ENCODE data around the gene VEGFB. TPM values are rescaled to one million over a fixed set of nuclear protein-coding genes. Genes with fewer than 3 reads are reported as not detected.

VEGFB gene
- total RNA-seq, 1 donor from 2014 or later, result 12.3 TPM

DNA sequence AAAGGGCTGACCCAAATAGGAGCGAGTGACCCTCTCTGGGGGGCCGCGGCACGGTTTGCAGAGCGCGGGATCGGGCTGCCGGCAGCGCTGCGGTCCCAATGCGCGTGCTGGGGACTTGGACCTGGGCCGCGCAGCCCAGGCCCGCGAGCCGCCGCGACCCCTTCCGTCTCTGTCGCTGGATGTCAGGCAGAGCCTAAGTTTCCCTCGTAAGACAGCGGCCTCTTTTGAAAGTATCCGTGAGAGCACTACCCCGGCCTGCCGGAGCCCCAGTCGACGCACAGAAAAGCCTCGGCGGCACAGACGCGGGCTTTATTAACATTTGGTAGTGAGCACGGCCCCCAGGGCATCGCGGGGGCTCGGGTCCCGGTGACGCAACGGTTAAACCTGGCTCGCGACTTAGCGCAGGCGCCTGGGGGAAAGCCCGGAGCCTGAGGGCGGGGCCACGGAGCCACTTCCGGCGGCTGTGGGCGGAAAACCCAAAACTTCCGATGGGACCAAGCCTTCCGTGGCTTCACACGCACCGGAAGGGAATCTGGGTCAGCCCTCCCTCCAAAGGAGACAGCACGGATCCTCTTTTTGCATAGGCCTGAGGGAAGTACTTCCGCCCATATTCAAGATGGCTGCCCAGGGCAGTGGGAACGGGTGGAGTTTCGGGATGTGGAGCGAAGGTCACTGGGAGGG is 35.3 kb downstream of the VEGFB start:
- TF ChIP-seq, protein P1, sequence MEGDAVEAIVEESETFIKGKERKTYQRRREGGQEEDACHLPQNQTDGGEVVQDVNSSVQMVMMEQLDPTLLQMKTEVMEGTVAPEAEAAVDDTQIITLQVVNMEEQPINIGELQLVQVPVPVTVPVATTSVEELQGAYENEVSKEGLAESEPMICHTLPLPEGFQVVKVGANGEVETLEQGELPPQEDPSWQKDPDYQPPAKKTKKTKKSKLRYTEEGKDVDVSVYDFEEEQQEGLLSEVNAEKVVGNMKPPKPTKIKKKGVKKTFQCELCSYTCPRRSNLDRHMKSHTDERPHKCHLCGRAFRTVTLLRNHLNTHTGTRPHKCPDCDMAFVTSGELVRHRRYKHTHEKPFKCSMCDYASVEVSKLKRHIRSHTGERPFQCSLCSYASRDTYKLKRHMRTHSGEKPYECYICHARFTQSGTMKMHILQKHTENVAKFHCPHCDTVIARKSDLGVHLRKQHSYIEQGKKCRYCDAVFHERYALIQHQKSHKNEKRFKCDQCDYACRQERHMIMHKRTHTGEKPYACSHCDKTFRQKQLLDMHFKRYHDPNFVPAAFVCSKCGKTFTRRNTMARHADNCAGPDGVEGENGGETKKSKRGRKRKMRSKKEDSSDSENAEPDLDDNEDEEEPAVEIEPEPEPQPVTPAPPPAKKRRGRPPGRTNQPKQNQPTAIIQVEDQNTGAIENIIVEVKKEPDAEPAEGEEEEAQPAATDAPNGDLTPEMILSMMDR (IDR thresholded peaks at IDR 0.05; ENCODE audit: partially characterized antibody, unreplicated experiment), result no peak
- Mint-ChIP-seq H3K4me3 (ENCODE audit: unreplicated experiment) (peak overlapping the region; percentile 100), H3K4me1 (ENCODE audit: low read depth, unreplicated experiment) (peaks cover 2% of the 10 kb centered on the region), H3K9me3 (ENCODE audit: unreplicated experiment) (peaks cover 16% of the 10 kb centered on the region), H3K36me3 (ENCODE audit: unreplicated experiment) (no peaks in the 10 kb centered on the region), H3K27ac (ENCODE audit: unreplicated experiment) (peak overlapping the region; percentile 98), H3K27me3 (ENCODE audit: unreplicated experiment) (peaks cover 15% of the 10 kb centered on the region)
- DNase-seq, result peak; percentile 97

DNA sequence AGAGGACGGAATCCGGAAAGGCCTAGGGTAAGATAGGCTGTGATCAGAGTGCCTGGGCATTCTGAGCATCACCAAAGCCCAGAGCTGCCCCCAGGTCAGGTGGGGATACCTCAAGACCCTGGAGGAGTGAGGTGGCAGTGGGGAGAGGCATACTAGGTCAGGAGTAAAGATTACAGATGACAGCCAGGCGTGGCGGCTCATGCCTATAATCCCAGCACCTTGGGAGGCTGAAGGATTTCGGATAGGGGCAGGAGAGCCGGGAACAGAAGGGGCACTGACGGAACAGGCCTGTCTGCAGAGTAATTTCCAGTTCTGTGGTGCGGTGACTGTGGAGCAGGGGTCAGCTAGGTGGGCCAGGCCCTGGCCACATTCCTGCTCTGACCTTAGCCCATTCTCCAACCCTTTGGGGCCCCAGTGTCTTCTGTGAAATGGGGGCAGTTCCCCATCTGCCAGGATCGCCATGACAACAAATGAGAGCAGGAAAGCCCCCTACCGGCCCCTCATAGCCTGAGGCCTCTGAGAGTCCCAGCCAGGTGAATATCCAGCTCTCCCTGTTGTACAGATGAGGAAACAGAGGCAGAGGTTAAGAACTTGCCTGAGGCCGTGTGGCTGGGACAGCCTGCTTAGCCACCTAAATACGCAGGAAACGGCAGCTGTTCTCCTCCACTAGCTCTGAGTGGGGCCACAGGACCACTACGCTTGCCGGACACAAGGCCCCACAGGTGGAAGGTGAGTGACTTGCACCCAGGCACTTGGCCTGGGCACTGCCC is 40.8 kb downstream of the VEGFB start:
- H3K27me3 Mint-ChIP-seq (ENCODE audit: unreplicated experiment), result peaks cover 6% of the 10 kb centered on the region
- DNase-seq, result no peak
- TF ChIP-seq, protein P1 (IDR thresholded peaks at IDR 0.05; ENCODE audit: partially characterized antibody, unreplicated experiment), result no peak
- peaks cover 7% of the 10 kb centered on the region for H3K9me3 Mint-ChIP-seq (ENCODE audit: unreplicated experiment)
- no peak overlapping the region for H3K27ac Mint-ChIP-seq (ENCODE audit: unreplicated experiment)
- no peaks in the 10 kb centered on the region for H3K36me3 Mint-ChIP-seq (ENCODE audit: unreplicated experiment)
- no peak overlapping the region for H3K4me3 Mint-ChIP-seq (ENCODE audit: unreplicated experiment)
- no peaks in the 10 kb centered on the region for H3K4me1 Mint-ChIP-seq (ENCODE audit: low read depth, unreplicated experiment)

DNA sequence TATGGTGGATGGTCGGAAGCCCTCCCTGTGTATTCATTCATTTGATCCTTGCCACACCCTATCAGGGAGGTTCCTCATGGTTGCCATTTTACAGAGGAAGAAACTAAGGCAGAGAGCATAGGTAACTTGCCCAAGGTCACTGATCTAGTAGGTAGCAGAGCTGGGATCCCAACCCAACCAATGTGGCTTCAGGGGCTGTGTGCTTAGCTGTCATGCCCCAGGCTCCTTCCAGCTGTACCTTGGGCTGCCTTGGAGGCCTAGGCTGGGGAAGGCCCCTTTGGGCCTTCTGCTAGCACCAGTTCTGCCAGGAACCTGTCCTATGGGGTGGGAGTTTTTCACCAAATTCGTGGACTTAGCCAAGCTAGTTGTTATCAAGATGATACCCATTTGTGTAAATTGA is 41.5 kb downstream of the VEGFB start:
- no peak overlapping the region for H3K27ac Mint-ChIP-seq (ENCODE audit: unreplicated experiment)
- no peaks in the 10 kb centered on the region for H3K4me1 Mint-ChIP-seq (ENCODE audit: low read depth, unreplicated experiment)
- peaks cover 3% of the 10 kb centered on the region for H3K27me3 Mint-ChIP-seq (ENCODE audit: unreplicated experiment)
- TF ChIP-seq, protein P1 (IDR thresholded peaks at IDR 0.05; ENCODE audit: partially characterized antibody, unreplicated experiment), result no peak
- no peak overlapping the region for H3K4me3 Mint-ChIP-seq (ENCODE audit: unreplicated experiment)
- H3K36me3 Mint-ChIP-seq (ENCODE audit: unreplicated experiment), result no peaks in the 10 kb centered on the region
- peaks cover 2% of the 10 kb centered on the region for H3K9me3 Mint-ChIP-seq (ENCODE audit: unreplicated experiment)
- no peak for DNase-seq

- Mint-ChIP-seq H3K4me3 (ENCODE audit: unreplicated experiment) (no peak overlapping the region), H3K36me3 (ENCODE audit: unreplicated experiment) (no peaks in the 10 kb centered on the region), H3K27ac (ENCODE audit: unreplicated experiment) (no peak overlapping the region), H3K4me1 (ENCODE audit: low read depth, unreplicated experiment) (peaks cover 3% of the 10 kb centered on the region), H3K9me3 (ENCODE audit: unreplicated experiment) (no peaks in the 10 kb centered on the region), H3K27me3 (ENCODE audit: unreplicated experiment) (peaks cover 4% of the 10 kb centered on the region)
- DNase-seq, result no peak
- TF ChIP-seq, protein P1 (IDR thresholded peaks at IDR 0.05; ENCODE audit: partially characterized antibody, unreplicated experiment), result no peak
Observed at GRCh38 chr11:64276653-64277431, 42.5 kb downstream of the VEGFB start.

Measured in glutamatergic neuron (in vitro differentiated cells).